ENCODE results near the gene LRIG1.

Gene LRIG1

DNA sequence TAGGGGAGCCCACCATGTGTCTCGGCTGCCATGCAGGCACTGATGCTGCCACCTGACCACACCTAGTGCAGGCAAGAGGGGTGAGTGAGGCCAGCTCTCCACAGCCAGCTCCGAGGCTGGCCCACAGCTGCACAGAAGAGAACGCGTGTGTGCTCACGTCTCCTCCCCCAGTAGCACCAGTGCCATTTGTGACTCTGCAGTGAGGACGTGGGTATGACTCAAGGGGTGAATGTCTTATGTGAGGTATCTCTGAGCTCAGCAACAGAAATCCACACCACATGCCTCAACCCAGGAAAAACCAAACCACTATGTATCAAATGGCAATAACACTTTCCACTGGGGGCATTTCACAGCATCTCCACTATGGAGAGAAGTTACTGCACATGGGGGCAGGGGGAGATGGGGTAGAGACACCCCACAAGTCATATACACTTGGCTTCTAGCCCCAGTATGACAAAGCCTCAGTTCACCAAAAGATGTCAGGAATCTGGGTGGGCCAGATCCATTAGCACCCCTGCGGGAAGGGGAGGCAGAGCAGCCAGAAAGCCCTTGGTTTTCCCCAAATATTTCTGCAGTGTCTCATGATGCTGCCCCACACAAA lies 87.6 kb downstream of the LRIG1 start:
- no peak for TF ChIP-seq POLR2A (IDR thresholded peaks at IDR 0.05; ENCODE audit: low read depth, low read length)
- DNase-seq (ENCODE audit: insufficient read length, low spot score), result peak; percentile 80
- peak; percentile 88 for FAIRE-seq

DNA sequence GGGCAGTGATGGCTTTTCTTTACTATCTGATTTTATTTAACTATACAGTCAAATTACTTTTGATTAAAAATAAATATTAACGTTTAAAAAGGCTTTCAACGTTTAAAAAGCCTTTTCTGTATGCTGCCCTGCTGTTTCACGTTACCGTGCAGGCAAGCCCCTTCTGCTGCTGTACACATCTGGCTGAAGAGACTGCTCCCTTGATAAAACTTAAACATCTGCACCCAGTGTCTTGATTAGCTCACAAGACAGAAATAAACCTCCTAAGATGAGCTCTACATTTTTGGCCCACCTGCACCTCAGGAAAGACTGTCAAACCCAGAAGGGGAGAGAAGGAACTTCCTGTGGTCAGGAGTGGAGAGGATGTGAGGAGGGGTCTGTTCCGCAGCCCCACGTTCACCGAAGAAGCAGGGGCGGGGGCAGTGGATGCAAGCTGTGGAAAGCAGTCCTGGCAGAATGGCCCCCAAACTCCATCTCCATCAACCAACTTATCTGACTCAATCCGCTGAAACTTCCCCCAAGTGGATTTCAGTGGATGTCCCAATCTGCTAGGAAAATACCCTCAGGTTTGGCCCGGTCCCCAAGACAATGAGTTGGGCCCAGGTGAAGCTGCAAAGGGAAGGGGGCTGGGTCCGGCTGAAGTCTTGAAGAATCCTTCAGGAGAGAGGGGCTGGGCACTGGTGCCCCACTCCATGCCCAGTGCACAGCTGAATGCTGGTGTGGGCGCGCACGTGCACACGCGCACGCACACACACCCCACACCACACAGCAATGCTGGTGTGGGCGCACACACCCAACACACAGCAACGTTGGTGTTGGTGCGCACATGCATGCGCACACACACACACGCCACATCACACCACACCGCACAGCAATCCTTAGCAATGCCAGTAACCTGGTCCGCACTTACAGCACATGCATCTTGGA lies 88.6 kb downstream of the LRIG1 start:
- FAIRE-seq (no peak), DNase-seq (ENCODE audit: insufficient read length, low spot score) (no peak)
- TF ChIP-seq POLR2A (IDR thresholded peaks at IDR 0.05; ENCODE audit: low read depth, low read length), result no peak

DNA sequence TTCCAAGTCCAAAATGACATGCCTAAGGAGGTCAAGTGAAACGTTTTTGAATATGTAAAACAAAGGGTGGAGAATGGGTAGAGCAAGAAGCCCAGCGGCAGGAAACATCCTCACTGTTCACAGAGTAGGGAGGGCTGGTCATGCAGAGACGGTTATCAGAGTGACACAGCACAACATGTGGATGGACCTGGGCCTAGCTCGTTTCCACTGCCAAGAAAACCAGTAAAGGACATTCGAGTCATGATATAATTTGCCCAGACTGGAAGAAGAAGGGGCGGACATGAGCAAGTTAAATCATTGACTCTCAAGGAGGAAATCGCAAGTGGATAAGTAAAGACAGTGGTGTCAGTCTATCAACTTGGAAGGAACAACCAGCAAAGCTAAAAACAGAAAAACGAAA lies 89.3 kb downstream of the LRIG1 start:
- no peak for TF ChIP-seq POLR2A (IDR thresholded peaks at IDR 0.05; ENCODE audit: low read depth, low read length)
- FAIRE-seq, result no peak
- no peak for DNase-seq (ENCODE audit: insufficient read length, low spot score)

DNA sequence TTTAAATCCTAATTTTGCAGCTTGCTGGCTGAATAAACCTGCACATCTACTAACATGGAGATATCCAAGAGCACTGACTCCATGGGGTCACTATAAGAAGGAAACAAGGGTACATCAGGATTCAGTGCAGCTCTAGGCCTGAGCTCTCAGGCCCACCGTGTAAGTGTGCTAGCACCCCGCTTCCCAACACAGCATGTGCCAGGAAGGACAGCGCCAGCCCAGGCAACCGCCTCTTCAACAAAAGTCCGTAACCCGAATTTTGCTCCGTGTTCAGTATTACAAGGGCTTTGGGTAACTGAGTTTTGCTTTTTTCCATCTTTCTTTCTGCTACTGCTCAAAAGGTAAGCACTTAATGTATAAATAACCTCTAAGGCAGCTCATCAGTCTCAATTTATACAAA lies 89.8 kb downstream of the LRIG1 start:
- FAIRE-seq (no peak), DNase-seq (ENCODE audit: insufficient read length, low spot score) (no peak)
- no peak for TF ChIP-seq POLR2A (IDR thresholded peaks at IDR 0.05; ENCODE audit: low read depth, low read length)

DNA sequence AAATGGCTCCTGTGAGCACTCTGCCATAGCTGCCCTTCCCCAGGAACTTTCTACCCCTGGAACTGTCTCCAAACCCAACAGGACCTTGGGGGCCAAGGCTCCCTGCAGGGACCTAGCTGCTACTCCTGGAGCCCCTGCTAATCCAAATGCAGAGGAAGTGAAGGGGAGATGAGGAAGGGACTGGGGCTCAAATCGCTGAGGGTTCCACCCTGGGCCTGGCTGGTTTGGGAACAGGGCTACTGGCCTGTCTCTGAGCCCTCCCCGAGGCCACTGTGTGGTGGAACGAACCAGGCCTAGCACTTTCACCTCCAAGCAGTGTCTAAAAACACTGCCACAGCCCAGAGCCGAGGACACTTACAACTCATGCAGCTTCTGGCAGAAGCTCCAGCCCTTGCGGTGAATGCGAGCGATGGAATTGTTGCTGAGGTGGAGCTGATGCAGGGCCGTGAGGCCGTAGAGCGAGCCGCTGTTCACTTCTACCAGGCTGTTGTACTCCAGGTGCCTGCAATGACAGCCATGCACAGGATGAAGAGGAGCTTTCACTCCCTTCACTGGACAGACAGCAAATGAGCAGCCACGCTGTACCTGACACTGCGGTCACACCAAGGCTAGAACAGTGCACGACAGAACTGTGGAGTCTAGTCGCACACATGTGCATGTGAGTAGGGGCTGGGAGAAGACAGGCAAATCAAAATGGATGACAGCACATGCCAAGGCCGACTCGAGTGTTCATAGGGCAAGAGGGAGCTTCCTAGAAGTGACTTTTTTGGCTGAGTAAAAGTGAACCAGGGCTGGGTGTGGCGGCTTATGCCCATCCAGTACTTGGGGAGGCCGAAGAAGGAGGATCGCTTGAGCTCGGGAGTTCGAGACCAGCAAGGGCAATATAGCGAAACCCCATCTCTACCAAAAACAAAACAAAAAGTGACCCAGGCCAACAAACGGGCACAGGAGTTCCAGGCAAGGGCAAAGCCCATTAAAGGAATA lies 90.8 kb downstream of the LRIG1 start:
- DNase-seq (ENCODE audit: insufficient read length, low spot score) (no peak), FAIRE-seq (no peak)
- no peak for TF ChIP-seq POLR2A (IDR thresholded peaks at IDR 0.05; ENCODE audit: low read depth, low read length)

DNA sequence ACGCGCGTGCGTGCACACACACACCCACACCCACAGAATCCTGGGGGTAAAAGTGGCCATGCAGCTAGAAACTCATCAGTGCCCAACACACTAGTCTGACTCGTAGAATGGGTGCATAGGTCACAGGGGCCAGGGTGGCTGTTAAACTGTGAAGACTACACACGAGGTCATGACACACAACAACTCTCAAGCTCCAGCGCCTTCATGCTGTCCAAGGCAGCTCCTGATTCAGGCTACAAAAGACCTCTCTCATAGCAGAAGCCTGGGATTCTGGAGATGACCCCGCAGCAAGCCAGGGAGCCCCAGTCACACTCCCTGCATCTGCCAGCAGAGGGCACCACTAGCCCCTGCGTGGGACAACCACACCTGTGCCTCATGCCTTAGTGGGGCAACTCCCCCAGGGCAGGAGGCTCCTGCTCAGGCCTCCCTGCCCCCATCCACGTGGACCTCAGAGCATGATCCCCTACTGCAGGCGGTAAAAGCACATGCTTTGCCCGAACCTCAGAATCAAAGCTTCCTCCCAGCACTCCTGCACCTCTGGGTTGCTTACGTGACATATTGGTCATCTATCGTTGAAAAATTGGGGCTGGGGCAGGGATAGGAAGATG lies 93.1 kb downstream of the LRIG1 start:
- FAIRE-seq, result no peak
- no peak for TF ChIP-seq POLR2A (IDR thresholded peaks at IDR 0.05; ENCODE audit: low read depth, low read length)
- DNase-seq (ENCODE audit: insufficient read length, low spot score), result peak; percentile 69

DNA sequence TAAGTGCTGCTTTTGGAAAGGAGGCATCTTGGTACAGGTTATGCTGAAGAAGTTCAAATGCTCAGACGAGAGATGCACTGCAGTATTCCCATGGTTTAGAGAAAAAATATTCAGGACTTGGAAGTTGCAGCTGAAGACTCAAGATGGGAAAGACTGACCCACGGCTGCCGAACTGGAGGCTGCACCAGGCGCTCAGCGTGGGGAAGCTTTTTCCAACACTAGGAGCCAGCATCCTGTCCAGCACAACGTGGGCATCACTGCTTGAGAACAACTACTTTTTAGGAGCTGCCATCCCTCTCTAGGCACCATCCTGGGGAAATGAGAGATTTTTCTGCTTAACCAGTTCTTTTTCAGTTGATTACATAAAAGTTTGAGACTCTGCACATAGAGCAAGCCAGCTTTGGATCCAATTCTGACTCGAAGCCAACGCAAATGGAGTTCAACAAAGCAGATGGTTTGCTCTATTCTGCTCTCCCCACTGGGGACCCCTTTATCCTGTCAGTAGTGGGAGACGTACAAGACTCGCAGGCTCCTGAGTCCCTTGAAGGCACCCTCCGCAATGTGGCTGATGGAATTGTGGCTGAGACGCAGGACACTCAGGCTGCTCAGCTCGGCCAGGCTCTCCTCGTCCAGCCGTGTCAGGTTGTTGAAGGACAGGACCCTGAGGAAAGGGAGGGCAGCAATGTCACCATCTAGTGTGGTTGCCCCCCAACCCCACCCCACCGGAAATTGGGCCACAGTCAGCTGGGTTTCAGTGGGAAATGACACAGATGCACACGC lies 93.8 kb downstream of the LRIG1 start:
- no peak for TF ChIP-seq POLR2A (IDR thresholded peaks at IDR 0.05; ENCODE audit: low read depth, low read length)
- DNase-seq (ENCODE audit: insufficient read length, low spot score) (no peak), FAIRE-seq (no peak)

DNA sequence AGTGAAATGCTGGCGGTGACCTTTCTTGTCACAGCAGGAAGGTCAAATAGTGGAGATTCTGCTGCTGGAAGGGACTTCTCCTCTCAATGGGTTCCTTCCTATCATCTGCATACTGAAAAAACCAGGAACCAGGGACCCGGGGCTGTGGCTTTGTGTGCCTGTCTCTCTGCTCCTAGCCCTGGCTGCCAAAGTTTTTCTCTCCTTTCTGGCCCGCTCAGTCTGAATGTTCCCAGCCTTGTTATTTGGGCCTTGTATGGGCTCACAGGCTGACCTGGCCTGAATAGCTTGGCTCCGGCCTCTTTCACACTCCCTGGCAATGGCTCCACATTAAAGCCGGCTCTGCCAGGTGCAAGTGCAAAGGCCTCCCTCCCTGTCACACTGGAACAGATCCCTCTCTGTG lies 94.7 kb downstream of the LRIG1 start:
- DNase-seq (ENCODE audit: insufficient read length, low spot score) (no peak), FAIRE-seq (no peak)
- no peak for TF ChIP-seq POLR2A (IDR thresholded peaks at IDR 0.05; ENCODE audit: low read depth, low read length)

DNA sequence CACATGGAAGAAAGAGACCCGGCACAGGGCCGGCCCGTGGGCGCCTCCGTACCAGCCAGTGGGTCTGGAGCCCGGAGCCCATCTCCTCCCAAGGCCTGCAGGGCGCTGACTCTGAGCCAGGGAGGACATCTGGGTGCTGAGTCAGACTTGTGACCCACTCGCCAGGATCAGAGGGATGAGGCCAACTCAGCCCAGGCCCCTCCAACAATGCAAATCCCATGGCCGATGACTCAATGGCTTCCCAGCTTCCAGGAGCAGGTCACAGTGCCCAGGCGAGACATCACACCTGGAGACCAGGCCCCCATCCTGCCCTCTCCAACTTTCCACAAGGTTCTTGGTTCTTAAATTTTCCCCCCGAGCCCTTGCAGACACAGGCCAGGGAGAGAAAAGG lies 95.1 kb downstream of the LRIG1 start:
- DNase-seq (ENCODE audit: insufficient read length, low spot score) (peak; percentile 65), FAIRE-seq (peak; percentile 50)
- TF ChIP-seq POLR2A (IDR thresholded peaks at IDR 0.05; ENCODE audit: low read depth, low read length), result no peak

DNA sequence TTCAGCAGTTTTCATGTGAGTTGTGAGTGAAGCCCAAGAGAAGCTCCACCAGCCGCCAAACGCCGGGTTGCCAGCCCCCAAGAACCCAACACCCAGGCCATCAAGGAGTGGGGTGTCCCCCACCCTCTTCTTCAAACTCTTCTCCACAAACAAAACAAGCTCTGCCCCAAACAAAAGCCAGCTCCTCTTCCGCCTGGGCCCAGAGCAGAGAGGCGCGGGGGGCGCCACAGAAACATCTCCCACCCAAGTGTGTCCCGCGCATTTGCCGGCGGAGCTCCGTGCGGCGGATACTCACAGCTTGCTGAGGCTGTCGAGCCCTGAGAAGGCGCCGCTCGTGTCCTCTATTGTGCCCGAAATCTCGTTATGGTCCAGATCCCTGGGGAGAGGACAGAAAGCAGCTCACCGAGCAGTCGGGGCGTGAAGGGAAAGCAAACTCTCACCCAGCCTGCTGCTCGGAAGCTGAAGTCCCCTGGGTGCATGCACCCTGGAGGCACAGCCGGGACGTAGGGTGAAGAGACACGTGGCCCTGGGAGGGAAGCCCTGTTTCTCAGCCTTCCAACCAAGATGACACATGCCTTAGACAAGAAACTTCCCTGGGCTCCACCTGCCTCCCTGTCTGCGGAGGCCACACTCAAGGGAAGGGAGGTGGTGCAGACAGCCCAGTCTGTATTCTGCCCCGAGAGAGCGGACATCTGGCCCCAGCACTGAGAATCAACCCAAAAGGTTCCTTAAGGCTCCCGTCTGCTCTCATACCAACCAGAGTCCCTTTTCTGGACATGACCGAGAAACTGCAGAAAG lies 95.7 kb downstream of the LRIG1 start:
- DNase-seq (ENCODE audit: insufficient read length, low spot score) (no peak), FAIRE-seq (no peak)
- TF ChIP-seq POLR2A (IDR thresholded peaks at IDR 0.05; ENCODE audit: low read depth, low read length), result no peak

DNA sequence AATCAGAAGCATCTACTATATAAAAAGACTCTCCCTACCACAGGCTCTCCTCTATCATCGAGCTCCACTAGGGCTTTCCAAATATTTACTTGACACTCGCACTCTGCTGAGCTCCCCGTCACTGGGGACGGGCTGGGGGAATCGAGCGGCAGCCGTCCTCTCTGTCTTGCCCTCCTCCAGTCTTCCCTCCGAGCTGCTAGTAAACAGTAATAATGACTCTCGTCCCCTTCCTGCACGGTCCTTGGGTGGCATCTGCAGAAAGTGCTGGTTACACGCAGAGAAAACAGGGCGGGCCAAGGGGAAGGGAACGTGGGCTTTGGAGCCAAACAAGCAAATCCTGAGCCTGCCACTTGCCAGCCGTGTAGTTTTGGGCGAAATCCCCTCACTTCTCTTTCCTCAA lies 96.6 kb downstream of the LRIG1 start:
- no peak for FAIRE-seq
- TF ChIP-seq POLR2A (IDR thresholded peaks at IDR 0.05; ENCODE audit: low read depth, low read length), result no peak
- DNase-seq (ENCODE audit: insufficient read length, low spot score), result no peak

DNA sequence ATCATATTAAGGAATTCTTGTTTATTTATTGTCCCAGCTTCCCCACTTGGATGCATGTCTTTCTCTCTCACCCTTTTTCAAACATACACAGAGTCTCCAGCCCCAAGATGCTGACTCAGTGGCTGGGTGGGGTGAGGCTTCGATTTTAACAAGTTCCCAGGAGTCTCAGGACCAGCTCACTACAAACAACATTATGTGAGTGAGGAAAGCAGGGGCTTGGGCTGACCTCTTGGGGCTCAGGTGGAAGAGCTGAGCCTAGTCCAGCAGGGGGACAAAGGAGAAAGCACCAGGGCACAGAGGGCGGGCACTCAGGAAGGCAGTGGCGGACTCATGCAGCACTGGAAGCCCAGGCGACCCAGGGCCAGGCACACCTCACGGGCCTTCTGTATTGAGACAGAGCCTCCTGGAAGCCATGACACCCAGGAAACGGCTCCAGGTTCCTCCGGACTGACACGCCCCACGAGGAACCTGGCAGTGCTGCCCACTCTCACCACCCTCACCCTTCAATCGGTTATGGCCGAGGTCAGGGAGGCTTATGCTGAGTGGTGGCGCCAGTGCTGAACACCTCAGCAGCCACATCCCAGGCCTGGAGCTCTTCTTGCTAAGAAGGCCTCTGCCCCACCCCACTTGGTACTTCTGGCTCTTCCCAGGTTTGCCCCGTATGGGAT lies 97.4 kb downstream of the LRIG1 start:
- TF ChIP-seq POLR2A (IDR thresholded peaks at IDR 0.05; ENCODE audit: low read depth, low read length), result no peak
- FAIRE-seq (no peak), DNase-seq (ENCODE audit: insufficient read length, low spot score) (no peak)

Data from H54 (cell line).